PC-3 (cell line): ENCODE results near the gene ZC3H7A. TPM values are rescaled to one million over a fixed set of nuclear protein-coding genes. Genes with fewer than 3 reads are reported as not detected.
"Not testable (repeated sequence)": the region's sequence is repeated elsewhere in the genome, so short reads cannot be mapped to it uniquely, and the experiment has no call there.

Experiments used
- ATAC-seq: fragments of 200-7000 bp; cut with Tn5 transposase; 2 replicates; pipeline ENCODE4 v1.9.1; 2020; ENCODE audit warnings: mild to moderate bottlenecking, moderate library complexity
- BruUV-seq: library from RNA; stranded (reverse); fragments of 400-500 nt; replicated peaks from 2 replicates; lab custom pipeline; 2021; lab: Mats Ljungman, UMichigan
- CTCF ChIA-PET: fragments of 300-600 bp; sonication (Branson Sonifier 250); formaldehyde crosslinking; loops from one replicate; lab custom pipeline; 2022; ENCODE audit warnings: antibody characterized with exemption; lab: Charles Lee
- POLR2A ChIA-PET: fragments of 300-600 bp; sonication (Branson Sonifier 250); formaldehyde crosslinking; loops from one replicate; lab custom pipeline; 2022; ENCODE audit warnings: antibody characterized with exemption; ENCODE audit not compliant: unreplicated experiment; lab: Charles Lee
- DNase-seq: peaks from one replicate; pipeline ENCODE4 v3.0.0-alpha.2; 2015
- H2AFZ ChIP-seq: fragments of 300-600 bp; sonication (generic); 2 replicates; pipeline ENCODE4 v1.6.0; 2016; ENCODE audit warnings: antibody characterized with exemption, low read length
- H3F3A ChIP-seq: fragments of 300-600 bp; sonication (generic); one replicate; pipeline ENCODE4 v1.6.0; 2017; ENCODE audit warnings: antibody characterized with exemption, low read length, control low read depth, mild to moderate bottlenecking; ENCODE audit not compliant: unreplicated experiment
- H3K27ac ChIP-seq: fragments of 300-600 bp; sonication (generic); 2 replicates; pipeline ENCODE4 v1.5.1; 2016; ENCODE audit warnings: mild to moderate bottlenecking, low read length
- H3K27me3 ChIP-seq: fragments of 300-600 bp; sonication (generic); 2 replicates; pipeline ENCODE4 v1.6.1; 2016; ENCODE audit warnings: low read length, mixed read lengths
- H3K36me3 ChIP-seq: fragments of 300-600 bp; sonication (generic); 2 replicates; pipeline ENCODE4 v1.6.1; 2016; ENCODE audit warnings: low read depth, mixed run types, low read length, mixed read lengths
- H3K4me1 ChIP-seq: fragments of 300-600 bp; sonication (generic); 2 replicates; pipeline ENCODE4 v1.5.1; 2016; ENCODE audit warnings: low read length; ENCODE audit not compliant: insufficient read depth
- H3K4me2 ChIP-seq: fragments of 300-600 bp; sonication (generic); 2 replicates; pipeline ENCODE4 v1.6.0; 2016; ENCODE audit warnings: low read length
- H3K4me3 ChIP-seq: fragments of 300-600 bp; sonication (generic); 2 replicates; pipeline ENCODE4 v1.5.1; 2016; ENCODE audit warnings: mild to moderate bottlenecking, low read length, mixed read lengths
- H3K79me2 ChIP-seq: fragments of 300-600 bp; sonication (generic); 2 replicates; pipeline ENCODE4 v1.6.1; 2017; ENCODE audit warnings: low read length, mixed read lengths
- H3K9ac ChIP-seq: fragments of 300-600 bp; sonication (generic); 2 replicates; pipeline ENCODE4 v1.6.0; 2016; ENCODE audit warnings: mild to moderate bottlenecking, low read length
- H3K9me2 ChIP-seq: fragments of 300-600 bp; sonication (generic); replicated peaks from 2 replicates; pipeline ENCODE4 v1.6.1; 2016; ENCODE audit warnings: mixed run types, low read length, mixed read lengths
- H3K9me3 ChIP-seq: fragments of 300-600 bp; sonication (generic); 2 replicates; pipeline ENCODE4 v1.6.1; 2016; ENCODE audit warnings: low read length, mixed read lengths
- H4K20me1 ChIP-seq: fragments of 300-600 bp; sonication (generic); 2 replicates; pipeline ENCODE4 v1.6.1; 2016; ENCODE audit warnings: low read length, mixed read lengths
- EZH2 ChIP-seq: fragments of 300-600 bp; sonication (generic); IDR thresholded peaks from one replicate; pipeline ENCODE4 v1.6.1; 2017; ENCODE audit warnings: antibody characterized with exemption, mild to moderate bottlenecking, low read length; ENCODE audit not compliant: unreplicated experiment
- EZH2phosphoT487 ChIP-seq: fragments of 300-600 bp; sonication (generic); IDR thresholded peaks from 2 replicates; pipeline ENCODE4 v1.6.1; 2018; ENCODE audit warnings: mild to moderate bottlenecking, antibody characterized with exemption, low read length, borderline replicate concordance
- intact Hi-C: fragments of 100-400 bp; cut with micrococcal nuclease; formaldehyde crosslinking; loops from 2 replicates; pipeline ENCODE4 v1.9.0; 2023
- total RNA-seq: library from RNA; depleted of rRNA; stranded (reverse); fragments of >200 nt; gene quantifications from 2 replicates; pipeline ENCODE4 v1.2.3, GENCODE V29; 2014
- TF ChIP-seq, protein P1 (sequence below): fragments of 300-600 bp; sonication (generic); conservative IDR thresholded peaks from 2 replicates; pipeline ENCODE4 v1.5.1; 2017; ENCODE audit warnings: antibody characterized with exemption, low read depth, mild to moderate bottlenecking, low read length

Gene ZC3H7A
- total RNA-seq, 1 experiment from 2014 or later, result 21.2 TPM

DNA sequence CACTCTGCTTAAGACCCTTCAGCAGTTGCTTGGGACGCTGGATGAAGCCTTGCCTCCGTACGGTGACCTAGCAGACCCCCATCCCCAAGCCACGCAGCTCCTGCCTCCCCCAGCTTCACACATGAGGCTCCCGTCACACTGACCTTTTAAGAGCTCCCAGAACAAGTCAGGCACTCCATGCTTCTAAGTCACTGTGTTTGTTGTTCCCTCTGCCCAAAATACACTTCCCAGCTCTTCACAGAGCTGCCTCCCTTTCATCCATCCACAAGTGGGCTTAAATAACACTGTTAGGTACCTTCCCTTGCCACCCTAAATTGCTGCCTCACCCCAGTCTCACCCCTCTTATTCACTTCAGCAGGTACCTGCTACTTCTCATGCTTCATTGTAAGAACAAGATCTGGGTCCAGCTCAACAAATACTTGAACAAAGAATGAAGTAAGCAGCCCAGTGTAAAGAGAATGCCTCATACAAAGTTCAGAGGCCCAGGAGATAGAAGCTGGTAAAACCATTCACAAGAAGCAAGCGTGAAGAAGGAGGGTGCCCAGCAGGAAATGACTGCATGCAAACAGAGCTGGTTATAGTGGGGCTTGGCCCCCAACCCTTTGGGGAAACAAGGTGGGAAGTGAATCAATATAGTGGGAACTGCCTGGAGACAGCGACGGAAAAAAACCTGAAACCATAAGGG is 5.8 kb downstream of the ZC3H7A start:
- peaks cover 10% of the 10 kb centered on the region; the same call in 1 of the 2 replicates for H4K20me1 ChIP-seq
- POLR2A ChIA-PET, result no interaction called here

DNA sequence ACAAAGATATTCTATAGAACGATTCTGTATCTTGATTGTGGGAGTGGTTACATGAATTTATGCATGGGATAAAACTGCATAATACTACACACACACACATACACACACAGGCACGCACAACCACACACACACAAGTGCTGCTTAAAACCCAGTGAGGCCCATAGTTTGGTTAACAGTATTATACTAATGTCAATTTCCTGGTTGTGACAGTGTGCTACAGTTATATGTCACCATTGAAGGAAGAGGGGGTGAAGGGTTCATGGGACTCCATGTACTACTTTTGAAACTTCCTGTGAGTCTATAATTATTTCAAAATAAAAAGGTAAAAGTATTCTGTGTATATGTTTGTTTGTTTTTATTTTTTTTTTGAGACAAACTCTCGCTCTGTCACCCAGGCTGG is 8.1 kb downstream of the ZC3H7A start:
- H3K9me3 ChIP-seq, result no peaks in the 10 kb centered on the region
- H3F3A ChIP-seq, result no peaks in the 10 kb centered on the region
- no peak overlapping the region for H3K4me2 ChIP-seq
- H3K9me2 ChIP-seq, result no peaks in the 10 kb centered on the region
- H3K79me2 ChIP-seq, result peaks cover 78% of the 10 kb centered on the region
- H2AFZ ChIP-seq, result no peak overlapping the region
- no peak overlapping the region for H3K4me3 ChIP-seq
- no peaks in the 10 kb centered on the region for H3K27me3 ChIP-seq
- H3K4me1 ChIP-seq, result peaks cover 2% of the 10 kb centered on the region; the same call in 1 of the 2 replicates
- DNase-seq (no peak), ATAC-seq (no peak)
- no peaks in the 10 kb centered on the region for H3K36me3 ChIP-seq
- H3K27ac ChIP-seq, result no peak overlapping the region
- CTCF ChIA-PET, result no interaction called here
- H3K9ac ChIP-seq, result no peak overlapping the region
- BruUV-seq, result no TSS peak
- no peak for TF ChIP-seq EZH2phosphoT487
- no peak for TF ChIP-seq EZH2
- TF ChIP-seq, protein P1, sequence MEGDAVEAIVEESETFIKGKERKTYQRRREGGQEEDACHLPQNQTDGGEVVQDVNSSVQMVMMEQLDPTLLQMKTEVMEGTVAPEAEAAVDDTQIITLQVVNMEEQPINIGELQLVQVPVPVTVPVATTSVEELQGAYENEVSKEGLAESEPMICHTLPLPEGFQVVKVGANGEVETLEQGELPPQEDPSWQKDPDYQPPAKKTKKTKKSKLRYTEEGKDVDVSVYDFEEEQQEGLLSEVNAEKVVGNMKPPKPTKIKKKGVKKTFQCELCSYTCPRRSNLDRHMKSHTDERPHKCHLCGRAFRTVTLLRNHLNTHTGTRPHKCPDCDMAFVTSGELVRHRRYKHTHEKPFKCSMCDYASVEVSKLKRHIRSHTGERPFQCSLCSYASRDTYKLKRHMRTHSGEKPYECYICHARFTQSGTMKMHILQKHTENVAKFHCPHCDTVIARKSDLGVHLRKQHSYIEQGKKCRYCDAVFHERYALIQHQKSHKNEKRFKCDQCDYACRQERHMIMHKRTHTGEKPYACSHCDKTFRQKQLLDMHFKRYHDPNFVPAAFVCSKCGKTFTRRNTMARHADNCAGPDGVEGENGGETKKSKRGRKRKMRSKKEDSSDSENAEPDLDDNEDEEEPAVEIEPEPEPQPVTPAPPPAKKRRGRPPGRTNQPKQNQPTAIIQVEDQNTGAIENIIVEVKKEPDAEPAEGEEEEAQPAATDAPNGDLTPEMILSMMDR, result no peak
- H4K20me1 ChIP-seq, result peaks cover 6% of the 10 kb centered on the region; the same call in 1 of the 2 replicates
- intact Hi-C loops, result no loop called here
- POLR2A ChIA-PET, result no interaction called here

More for the DNA sequence above, 5.8 kb downstream of the ZC3H7A start:
- ATAC-seq (no peak), DNase-seq (no peak)
- no peak overlapping the region for H3K9ac ChIP-seq
- no peaks in the 10 kb centered on the region for H3F3A ChIP-seq
- H3K9me3 ChIP-seq, result no peaks in the 10 kb centered on the region
- no peaks in the 10 kb centered on the region for H3K27me3 ChIP-seq
- CTCF ChIA-PET, result no interaction called here
- TF ChIP-seq EZH2phosphoT487 (no peak), EZH2 (no peak)
- TF ChIP-seq, protein P1, result no peak
- no peaks in the 10 kb centered on the region for H3K9me2 ChIP-seq
- no peak overlapping the region for H3K4me2 ChIP-seq
- H3K79me2 ChIP-seq, result peaks cover 94% of the 10 kb centered on the region
- H3K27ac ChIP-seq, result no peak overlapping the region
- no peak overlapping the region for H3K4me3 ChIP-seq
- intact Hi-C loops, result no loop called here
- H2AFZ ChIP-seq, result no peak overlapping the region
- no peaks in the 10 kb centered on the region for H3K36me3 ChIP-seq
- BruUV-seq, result no TSS peak
- 0 out of 2 replicates have a peak, but pooled peaks cover 5% of the 10 kb centered on the region for H3K4me1 ChIP-seq

DNA sequence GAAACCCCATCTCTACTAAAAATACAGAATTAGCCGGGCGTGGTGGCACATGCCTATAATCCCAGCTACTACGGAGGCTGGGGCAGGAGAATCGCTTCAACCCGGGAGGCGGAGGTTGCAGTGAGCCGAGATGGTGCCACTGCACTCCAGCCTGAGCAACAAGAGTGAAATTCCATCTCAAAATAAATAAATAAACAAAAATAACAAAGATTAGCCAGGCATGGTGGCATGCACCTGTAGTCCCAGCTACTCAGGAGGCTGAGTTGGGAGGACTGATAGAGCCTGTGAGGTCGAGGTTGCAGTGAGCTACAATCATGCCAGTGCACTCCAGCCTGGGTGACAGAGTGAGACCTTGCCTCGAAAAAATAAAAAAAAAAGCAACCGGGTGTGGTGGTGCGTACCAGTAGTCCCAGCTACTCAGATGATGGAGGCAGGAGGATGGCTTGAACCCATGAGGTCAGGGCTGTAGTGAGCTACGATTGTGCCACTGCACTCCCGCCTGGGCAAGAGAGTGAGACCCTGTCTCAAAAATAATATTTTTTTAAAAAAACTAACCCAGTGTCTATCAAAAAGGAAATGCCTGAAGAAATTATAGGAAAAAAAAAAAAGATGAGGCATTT is 12.0 kb downstream of the ZC3H7A start:
- H3K36me3 ChIP-seq, DNase-seq, H3K4me3 ChIP-seq, intact Hi-C loops, CTCF ChIA-PET, ATAC-seq, POLR2A ChIA-PET, BruUV-seq, H2AFZ ChIP-seq, H3K4me2 ChIP-seq, H3K9me2 ChIP-seq, H4K20me1 ChIP-seq, H3F3A ChIP-seq, H3K9me3 ChIP-seq, H3K9ac ChIP-seq, H3K27me3 ChIP-seq, H3K27ac ChIP-seq: not testable (repeated sequence)
- Histone ChIP-seq H3K79me2 (peaks cover 65% of the 10 kb centered on the region), H3K4me1 (peaks cover 19% of the 10 kb centered on the region)

DNA sequence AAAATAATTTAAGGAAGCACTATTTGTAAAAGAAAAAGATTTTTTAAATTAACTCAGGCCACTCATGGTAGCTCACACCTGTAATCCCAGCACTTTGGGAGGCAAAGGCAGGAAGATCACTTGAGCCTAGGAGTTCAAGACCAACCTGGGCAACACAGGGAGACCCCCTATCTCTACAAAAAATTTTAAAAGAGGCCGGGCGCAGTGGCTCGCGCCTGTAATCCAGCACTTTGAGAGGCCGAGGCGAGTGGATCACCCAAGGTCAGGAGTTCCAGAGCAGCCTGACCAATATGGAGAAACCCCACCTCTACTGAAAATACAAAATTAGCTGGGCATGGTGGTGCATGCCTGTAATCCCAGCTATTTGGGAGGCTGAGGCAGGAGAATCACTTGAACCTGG is 12.7 kb downstream of the ZC3H7A start:
- H4K20me1 ChIP-seq, H3K27ac ChIP-seq: not testable (repeated sequence)

More for the DNA sequence above, 12.7 kb downstream of the ZC3H7A start:
- ATAC-seq, H3K9me2 ChIP-seq, DNase-seq, intact Hi-C loops, H3K9me3 ChIP-seq, H3K36me3 ChIP-seq, H3K4me3 ChIP-seq, CTCF ChIA-PET, H3F3A ChIP-seq, H3K4me2 ChIP-seq, H2AFZ ChIP-seq, BruUV-seq, H3K27me3 ChIP-seq, H3K9ac ChIP-seq: not testable (repeated sequence)
- Histone ChIP-seq H3K4me1 (peaks cover 19% of the 10 kb centered on the region), H3K79me2 (peaks cover 58% of the 10 kb centered on the region)
- POLR2A ChIA-PET, result interaction anchor here (0.6 kb wide), 1 partner anchor 528 kb away, joined by 3 read pairs; the partner anchor contains the start of gene SOCS1
